Hepatocyte (in vitro differentiated cells): Measurements from ENCODE around the gene SIK3. TPM values are rescaled to one million over a fixed set of nuclear protein-coding genes. Genes with fewer than 3 reads are reported as not detected.

ENCODE experiments used
- DNase-seq: peaks from one replicate; pipeline ENCODE4 v3.0.0-alpha.2; 2016; ENCODE audit warnings: low spot score
- H2AFZ ChIP-seq: fragments of 200-600 bp; sonication (generic); 2 replicates; pipeline ENCODE4 v1.6.0; 2016; ENCODE audit warnings: antibody characterized with exemption, mild to moderate bottlenecking
- H3K27ac ChIP-seq: fragments of 200-600 bp; sonication (generic); 2 replicates; pipeline ENCODE4 v1.5.1; 2016; ENCODE audit warnings: mild to moderate bottlenecking
- H3K27me3 ChIP-seq: fragments of 200-600 bp; sonication (generic); 2 replicates; pipeline ENCODE4 v1.6.1; 2016
- H3K36me3 ChIP-seq: fragments of 200-600 bp; sonication (generic); replicated peaks from 2 replicates; pipeline ENCODE4 v1.5.1; 2016; ENCODE audit warnings: low read depth; ENCODE audit not compliant: insufficient read depth
- H3K4me1 ChIP-seq: fragments of 200-600 bp; sonication (generic); 2 replicates; pipeline ENCODE4 v1.5.1; 2016; ENCODE audit warnings: mild to moderate bottlenecking, moderate library complexity; ENCODE audit not compliant: insufficient read depth
- H3K4me2 ChIP-seq: fragments of 200-600 bp; sonication (generic); 2 replicates; pipeline ENCODE4 v1.6.0; 2016
- H3K4me3 ChIP-seq: fragments of 200-600 bp; sonication (generic); 2 replicates; pipeline ENCODE4 v1.5.1; 2016; ENCODE audit warnings: mild to moderate bottlenecking
- H3K79me2 ChIP-seq: fragments of 200-600 bp; sonication (generic); 2 replicates; pipeline ENCODE4 v1.6.0; 2017; ENCODE audit warnings: mild to moderate bottlenecking
- H3K9me2 ChIP-seq: fragments of 200-600 bp; sonication (generic); replicated peaks from 2 replicates; pipeline ENCODE4 v1.6.0; 2017; ENCODE audit warnings: mild to moderate bottlenecking; ENCODE audit not compliant: insufficient read depth
- H3K9me3 ChIP-seq: fragments of 200-600 bp; sonication (generic); 2 replicates; pipeline ENCODE4 v1.5.1; 2016; ENCODE audit warnings: low read depth, mild to moderate bottlenecking
- H4K20me1 ChIP-seq: fragments of 200-600 bp; sonication (generic); 2 replicates; pipeline ENCODE4 v1.6.0; 2016; ENCODE audit warnings: mild to moderate bottlenecking; ENCODE audit not compliant: insufficient read depth, poor library complexity, severe bottlenecking
- EZH2 ChIP-seq: fragments of 200-600 bp; sonication (generic); IDR thresholded peaks from 2 replicates; pipeline ENCODE4 v1.6.1; 2016; ENCODE audit warnings: antibody characterized with exemption, mild to moderate bottlenecking, borderline replicate concordance
- EZH2phosphoT487 ChIP-seq: fragments of 200-600 bp; sonication (generic); IDR thresholded peaks from one replicate; pipeline ENCODE4 v1.6.1; 2018; ENCODE audit warnings: antibody characterized with exemption, mild to moderate bottlenecking, low read depth, moderate library complexity; ENCODE audit not compliant: unreplicated experiment, severe bottlenecking
- WGBS: methylation state at CpG from one replicate; pipeline ENCODE4 v1.1.6; 2016; ENCODE audit warnings: low lambda C conversion rate; ENCODE audit errors: missing lambda C conversion rate; 5-methylcytosine and 5-hydroxymethylcytosine counted together
- polyA plus RNA-seq: library from polyadenylated mRNA; unstranded; fragments of >200 nt; fragmentation: Nextera tagmentation; extraction: Ambion mirVana; gene quantifications from 2 replicates; pipeline ENCODE4 v1.2.1, GENCODE V29; 2016
- total RNA-seq: library from RNA; depleted of rRNA; stranded (reverse); fragments of >200 nt; gene quantifications from 2 replicates; pipeline ENCODE4 v1.2.3, GENCODE V29; 2014
- TF ChIP-seq, protein P1 (sequence below): fragments of 200-600 bp; sonication (generic); IDR thresholded peaks from 2 replicates; pipeline ENCODE4 v1.5.1; 2016; ENCODE audit warnings: antibody characterized with exemption, mild to moderate bottlenecking; ENCODE audit not compliant: poor library complexity

Gene SIK3
- total and polyA plus RNA-seq, 2 experiments from 2014 or later, result 15.8 to 17.7 TPM

DNA sequence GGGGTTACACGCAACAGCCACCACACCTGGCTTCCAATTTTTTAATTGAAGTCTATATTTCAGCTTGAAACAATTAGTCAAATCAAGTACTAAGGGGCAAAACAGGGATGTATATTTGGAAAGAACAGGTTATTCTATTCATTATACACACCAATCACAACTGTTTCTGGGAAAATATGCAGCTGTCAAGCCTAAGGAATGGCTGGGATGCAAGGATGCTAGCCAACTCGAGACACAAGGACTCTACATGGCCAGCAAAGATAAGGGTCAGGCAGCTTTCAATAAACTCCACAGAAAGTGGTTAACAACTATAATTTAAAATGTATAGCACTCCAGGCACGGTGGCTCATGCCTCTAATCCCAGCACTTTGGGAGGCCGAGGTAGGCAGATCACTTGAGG, 134.0 kb downstream of the SIK3 start:
- no peak for TF ChIP-seq EZH2
- TF ChIP-seq EZH2phosphoT487, result no peak
- TF ChIP-seq, protein P1, sequence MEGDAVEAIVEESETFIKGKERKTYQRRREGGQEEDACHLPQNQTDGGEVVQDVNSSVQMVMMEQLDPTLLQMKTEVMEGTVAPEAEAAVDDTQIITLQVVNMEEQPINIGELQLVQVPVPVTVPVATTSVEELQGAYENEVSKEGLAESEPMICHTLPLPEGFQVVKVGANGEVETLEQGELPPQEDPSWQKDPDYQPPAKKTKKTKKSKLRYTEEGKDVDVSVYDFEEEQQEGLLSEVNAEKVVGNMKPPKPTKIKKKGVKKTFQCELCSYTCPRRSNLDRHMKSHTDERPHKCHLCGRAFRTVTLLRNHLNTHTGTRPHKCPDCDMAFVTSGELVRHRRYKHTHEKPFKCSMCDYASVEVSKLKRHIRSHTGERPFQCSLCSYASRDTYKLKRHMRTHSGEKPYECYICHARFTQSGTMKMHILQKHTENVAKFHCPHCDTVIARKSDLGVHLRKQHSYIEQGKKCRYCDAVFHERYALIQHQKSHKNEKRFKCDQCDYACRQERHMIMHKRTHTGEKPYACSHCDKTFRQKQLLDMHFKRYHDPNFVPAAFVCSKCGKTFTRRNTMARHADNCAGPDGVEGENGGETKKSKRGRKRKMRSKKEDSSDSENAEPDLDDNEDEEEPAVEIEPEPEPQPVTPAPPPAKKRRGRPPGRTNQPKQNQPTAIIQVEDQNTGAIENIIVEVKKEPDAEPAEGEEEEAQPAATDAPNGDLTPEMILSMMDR, result no peak
- no peak for DNase-seq
- WGBS, result 87% methylated on average over 4 of the region's 4 CpGs
- Histone ChIP-seq H3K79me2 (peaks cover 70% of the 10 kb centered on the region), H3K27ac (no peak overlapping the region), H3K4me1 (no peaks in the 10 kb centered on the region), H4K20me1 (peaks cover 9% of the 10 kb centered on the region), H3K4me2 (no peak overlapping the region), H3K9me2 (no peaks in the 10 kb centered on the region), H3K36me3 (no peaks in the 10 kb centered on the region), H2AFZ (no peak overlapping the region), H3K9me3 (no peaks in the 10 kb centered on the region), H3K27me3 (no peaks in the 10 kb centered on the region), H3K4me3 (no peak overlapping the region)

- Histone ChIP-seq H3K36me3 (no peaks in the 10 kb centered on the region), H3K79me2 (peaks cover 74% of the 10 kb centered on the region), H3K4me3 (no peak overlapping the region), H3K27ac (no peak overlapping the region), H2AFZ (no peak overlapping the region), H3K9me3 (no peaks in the 10 kb centered on the region), H3K4me2 (no peak overlapping the region), H3K9me2 (no peaks in the 10 kb centered on the region), H3K4me1 (no peaks in the 10 kb centered on the region), H4K20me1 (peaks cover 11% of the 10 kb centered on the region), H3K27me3 (no peaks in the 10 kb centered on the region)
- no peak for DNase-seq
- 82% methylated on average over 4 of the region's 4 CpGs for WGBS
- TF ChIP-seq, protein P1, result no peak
- no peak for TF ChIP-seq EZH2
- TF ChIP-seq EZH2phosphoT487, result no peak
These were observed 134.4 kb downstream of the SIK3 start for GRCh38 chr11:116963813-116964212.

DNA sequence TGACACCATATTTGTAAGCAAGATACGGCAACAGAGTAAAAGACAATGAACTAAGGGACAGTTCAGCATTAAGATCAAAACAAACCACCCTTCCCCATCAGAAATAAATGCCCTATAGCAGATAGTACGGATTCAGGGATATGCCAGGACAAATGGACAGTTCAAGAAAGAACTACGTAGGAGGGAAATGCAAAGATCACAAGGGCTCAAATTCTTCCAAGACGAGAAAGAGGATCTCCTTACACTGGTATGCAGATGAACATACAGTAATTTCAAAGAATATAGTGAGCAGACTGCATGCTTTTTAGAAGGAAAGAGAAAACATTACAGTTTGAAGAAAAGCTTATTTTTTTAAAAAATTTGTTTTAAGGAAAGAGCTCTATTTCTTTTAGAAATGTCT, 136.1 kb downstream of the SIK3 start:
- Histone ChIP-seq H3K9me2 (no peaks in the 10 kb centered on the region), H2AFZ (no peak overlapping the region), H3K9me3 (no peaks in the 10 kb centered on the region), H3K36me3 (no peaks in the 10 kb centered on the region), H3K4me2 (no peak overlapping the region), H3K4me1 (no peaks in the 10 kb centered on the region), H3K27me3 (no peaks in the 10 kb centered on the region), H3K4me3 (no peak overlapping the region), H3K79me2 (peaks cover 72% of the 10 kb centered on the region), H3K27ac (no peak overlapping the region), H4K20me1 (peaks cover 22% of the 10 kb centered on the region)
- no peak for TF ChIP-seq EZH2phosphoT487
- no peak for TF ChIP-seq EZH2
- TF ChIP-seq, protein P1, result no peak
- DNase-seq, result no peak
- WGBS, result 52% methylated on average over 4 of the region's 4 CpGs

- H4K20me1 ChIP-seq, result peaks cover 22% of the 10 kb centered on the region
- H3K9me3 ChIP-seq, result no peaks in the 10 kb centered on the region
These were observed 137.3 kb downstream of the SIK3 start for GRCh38 chr11:116960930-116961329.

More at GRCh38 chr11:116960930-116961329, 137.3 kb downstream of the SIK3 start:
- H3K9me2 ChIP-seq, result no peaks in the 10 kb centered on the region
- H3K27me3 ChIP-seq, result no peaks in the 10 kb centered on the region
- H3K4me2 ChIP-seq, result no peak overlapping the region
- H3K36me3 ChIP-seq, result no peaks in the 10 kb centered on the region
- 75% methylated on average over 3 of the region's 3 CpGs for WGBS
- H3K79me2 ChIP-seq, result peaks cover 66% of the 10 kb centered on the region
- H2AFZ ChIP-seq, result no peak overlapping the region
- no peak overlapping the region for H3K4me3 ChIP-seq
- DNase-seq, result no peak
- TF ChIP-seq, protein P1, result no peak
- TF ChIP-seq EZH2phosphoT487, result no peak
- no peaks in the 10 kb centered on the region for H3K4me1 ChIP-seq
- no peak overlapping the region for H3K27ac ChIP-seq
